Measurements from ENCODE around the gene KIAA1958. TPM values are rescaled to one million over a fixed set of nuclear protein-coding genes. Genes with fewer than 3 reads are reported as not detected.
"Not testable (repeated sequence)": the region's sequence is repeated elsewhere in the genome, so short reads cannot be mapped to it uniquely, and the experiment has no call there.

Gene KIAA1958
- total and polyA plus RNA-seq, 2 donors (not counting 1 experiment from before 2014, with no cell fraction given) = 2.4 to 15.3 TPM

DNA sequence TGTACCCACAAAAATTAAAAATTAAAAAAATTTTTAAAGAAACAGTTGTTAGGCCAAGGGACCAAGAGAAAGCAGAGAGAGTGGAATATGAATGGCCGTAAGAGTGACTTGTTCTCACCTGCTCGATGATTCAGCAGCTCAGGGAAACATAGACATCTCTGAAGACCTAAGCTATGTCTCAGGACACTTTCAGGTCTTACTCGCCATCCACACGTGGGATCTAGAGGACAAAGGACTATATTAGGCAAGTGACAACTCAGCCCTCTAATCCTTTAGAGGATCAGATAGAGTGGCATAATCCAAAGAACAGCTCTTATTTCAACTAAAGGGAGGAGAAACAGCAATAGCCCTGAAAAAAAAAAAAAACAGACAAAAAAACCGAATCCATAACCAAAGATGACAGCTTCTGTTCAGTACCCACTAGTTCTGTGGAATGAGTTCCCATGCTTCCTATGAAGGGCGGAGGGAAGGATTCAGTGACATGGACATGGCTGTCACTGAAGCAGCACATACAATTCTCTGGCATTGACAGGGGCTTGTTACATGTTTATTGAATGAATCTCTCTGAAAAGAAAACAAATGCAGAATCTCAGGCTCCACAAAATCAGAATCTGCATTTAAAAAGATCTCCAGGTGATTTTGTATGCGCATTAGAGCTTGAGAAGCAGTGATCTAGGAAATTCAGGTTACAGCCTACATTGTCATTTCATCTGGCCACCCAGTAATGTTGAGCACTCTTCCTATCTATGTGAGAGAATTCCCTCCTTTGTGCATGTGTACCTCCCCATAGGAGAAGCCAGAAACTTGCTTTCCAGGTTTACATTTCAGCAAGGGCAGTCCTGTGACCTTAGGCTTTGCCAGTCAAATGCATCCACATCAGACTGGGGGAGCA lies 96.0 kb downstream of the KIAA1958 start:
- no peaks in the 10 kb centered on the region for H3K9me3 Mint-ChIP-seq (ENCODE audit: insufficient read depth)
- no peak overlapping the region for H3K4me3 Mint-ChIP-seq
- H3K4me3 ChIP-seq (ENCODE audit: control extremely low read depth in 1 of 5, extremely low read depth in 1 of 5, insufficient read depth in 1 of 5, low read depth in 2 of 5, low read length in 4 of 5) = no peak overlapping the region
- H3K4me1 ChIP-seq (ENCODE audit: control insufficient read depth in 2 of 2, insufficient read depth in 2 of 2, low read length in 2 of 2) = no peaks in the 10 kb centered on the region
- H3K27ac ChIP-seq (ENCODE audit: low read length in 2 of 2) = no peak overlapping the region
- intact Hi-C loops (cut with micrococcal nuclease) = no loop called here
- H2AFZ ChIP-seq (ENCODE audit: insufficient read depth, low read depth, low read length, poor library complexity, severe bottlenecking) = no peak overlapping the region
- TF ChIP-seq, protein P1, sequence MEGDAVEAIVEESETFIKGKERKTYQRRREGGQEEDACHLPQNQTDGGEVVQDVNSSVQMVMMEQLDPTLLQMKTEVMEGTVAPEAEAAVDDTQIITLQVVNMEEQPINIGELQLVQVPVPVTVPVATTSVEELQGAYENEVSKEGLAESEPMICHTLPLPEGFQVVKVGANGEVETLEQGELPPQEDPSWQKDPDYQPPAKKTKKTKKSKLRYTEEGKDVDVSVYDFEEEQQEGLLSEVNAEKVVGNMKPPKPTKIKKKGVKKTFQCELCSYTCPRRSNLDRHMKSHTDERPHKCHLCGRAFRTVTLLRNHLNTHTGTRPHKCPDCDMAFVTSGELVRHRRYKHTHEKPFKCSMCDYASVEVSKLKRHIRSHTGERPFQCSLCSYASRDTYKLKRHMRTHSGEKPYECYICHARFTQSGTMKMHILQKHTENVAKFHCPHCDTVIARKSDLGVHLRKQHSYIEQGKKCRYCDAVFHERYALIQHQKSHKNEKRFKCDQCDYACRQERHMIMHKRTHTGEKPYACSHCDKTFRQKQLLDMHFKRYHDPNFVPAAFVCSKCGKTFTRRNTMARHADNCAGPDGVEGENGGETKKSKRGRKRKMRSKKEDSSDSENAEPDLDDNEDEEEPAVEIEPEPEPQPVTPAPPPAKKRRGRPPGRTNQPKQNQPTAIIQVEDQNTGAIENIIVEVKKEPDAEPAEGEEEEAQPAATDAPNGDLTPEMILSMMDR (IDR thresholded peaks at IDR 0.05) = no peak
- TF ChIP-seq EZH2 (IDR thresholded peaks at IDR 0.05; ENCODE audit: borderline replicate concordance, insufficient read depth, low read depth, low read length, poor library complexity, severe bottlenecking) = no peak
- no peaks in the 10 kb centered on the region for H3K36me3 ChIP-seq (replicated peaks in 1 of 2; ENCODE audit: control extremely low read depth in 1 of 2, control insufficient read depth in 1 of 2, extremely low read depth in 1 of 2, insufficient read depth in 2 of 2, low read length in 1 of 2)
- 100% methylated on average over 1 of the region's 7 CpGs for WGBS (ENCODE audit: insufficient coverage)
- H3K9me3 ChIP-seq (ENCODE audit: control extremely low read depth in 1 of 3, control insufficient read depth in 2 of 3, insufficient read depth in 1 of 3, low read length in 2 of 3) = no peaks in the 10 kb centered on the region
- H3K4me1 Mint-ChIP-seq = no peaks in the 10 kb centered on the region
- no peaks in the 10 kb centered on the region for H3K27me3 ChIP-seq (replicated peaks in 1 of 4; ENCODE audit: control extremely low read depth in 1 of 4, control insufficient read depth in 3 of 4, insufficient read depth in 4 of 4, low read length in 3 of 4)
- no peaks in the 10 kb centered on the region for H3K27me3 Mint-ChIP-seq
- no peak for ATAC-seq (ENCODE audit: low read depth)
- ChIA-PET CTCF (no interaction called here), POLR2A (no interaction called here)
- no peaks in the 10 kb centered on the region for H3K79me2 ChIP-seq (ENCODE audit: control insufficient read depth, insufficient read depth, low read length)
- no peaks in the 10 kb centered on the region for H4K20me1 ChIP-seq (ENCODE audit: control insufficient read depth, insufficient read depth, low read length, poor library complexity, severe bottlenecking)
- no peak overlapping the region for H3K9ac ChIP-seq (ENCODE audit: low read length)
- no peak overlapping the region for H3K27ac Mint-ChIP-seq
- H3K4me2 ChIP-seq (replicated peaks; ENCODE audit: low read depth, low read length, poor library complexity, severe bottlenecking) = no peak overlapping the region
- no peak for DNase-seq

DNA sequence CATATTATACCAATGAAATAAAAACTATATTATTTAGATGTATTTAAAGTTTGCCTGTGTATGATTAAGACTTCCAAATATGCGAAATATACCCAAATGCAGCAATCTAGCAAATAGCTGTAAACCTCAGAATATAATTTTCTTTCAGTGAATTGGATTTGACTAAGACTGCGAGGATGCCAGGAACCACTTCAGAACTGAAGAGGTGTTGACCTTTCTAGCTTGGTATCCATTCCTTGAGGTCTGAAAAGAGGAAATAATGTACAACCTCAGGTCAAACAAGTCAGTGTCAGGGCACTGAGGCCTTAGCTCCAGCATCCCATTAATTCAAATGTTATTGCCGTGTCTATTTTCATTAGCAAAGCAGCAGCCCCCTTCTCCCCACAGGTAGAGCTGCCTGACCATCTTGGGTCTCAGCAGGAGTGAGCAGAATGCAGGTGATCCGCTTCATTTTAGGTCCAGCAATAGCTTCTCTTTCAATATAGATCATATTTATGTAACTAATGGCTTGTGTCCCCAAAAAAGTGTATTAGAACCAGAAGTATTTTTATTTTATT lies 100.0 kb downstream of the KIAA1958 start:
- CTCF ChIA-PET = no interaction called here
- WGBS (ENCODE audit: insufficient coverage) = 90% methylated on average over 2 of the region's 4 CpGs
- Mint-ChIP-seq H3K9me3 (ENCODE audit: insufficient read depth) (no peaks in the 10 kb centered on the region), H3K27ac (no peak overlapping the region), H3K4me1 (no peaks in the 10 kb centered on the region), H3K4me3 (no peak overlapping the region), H3K27me3 (no peaks in the 10 kb centered on the region)
- no peaks in the 10 kb centered on the region for H3K9me3 ChIP-seq (ENCODE audit: control extremely low read depth in 1 of 3, control insufficient read depth in 2 of 3, insufficient read depth in 1 of 3, low read length in 2 of 3)
- H3K79me2 ChIP-seq (ENCODE audit: control insufficient read depth, insufficient read depth, low read length) = no peaks in the 10 kb centered on the region
- H3K4me3 ChIP-seq (ENCODE audit: control extremely low read depth in 1 of 5, extremely low read depth in 1 of 5, insufficient read depth in 1 of 5, low read depth in 2 of 5, low read length in 4 of 5) = no peak overlapping the region
- no peak overlapping the region for H2AFZ ChIP-seq (ENCODE audit: insufficient read depth, low read depth, low read length, poor library complexity, severe bottlenecking)
- DNase-seq (no peak), ATAC-seq (ENCODE audit: low read depth) (no peak)
- POLR2A ChIA-PET = no interaction called here
- H3K4me2 ChIP-seq (replicated peaks; ENCODE audit: low read depth, low read length, poor library complexity, severe bottlenecking) = no peak overlapping the region
- H3K27me3 ChIP-seq (replicated peaks in 1 of 4; ENCODE audit: control extremely low read depth in 1 of 4, control insufficient read depth in 3 of 4, insufficient read depth in 4 of 4, low read length in 3 of 4) = no peaks in the 10 kb centered on the region
- no peaks in the 10 kb centered on the region for H4K20me1 ChIP-seq (ENCODE audit: control insufficient read depth, insufficient read depth, low read length, poor library complexity, severe bottlenecking)
- TF ChIP-seq, protein P1 (IDR thresholded peaks at IDR 0.05) = no peak
- TF ChIP-seq EZH2 (IDR thresholded peaks at IDR 0.05; ENCODE audit: borderline replicate concordance, insufficient read depth, low read depth, low read length, poor library complexity, severe bottlenecking) = no peak
- H3K9ac ChIP-seq (ENCODE audit: low read length) = no peak overlapping the region
- H3K36me3 ChIP-seq (replicated peaks in 1 of 2; ENCODE audit: control extremely low read depth in 1 of 2, control insufficient read depth in 1 of 2, extremely low read depth in 1 of 2, insufficient read depth in 2 of 2, low read length in 1 of 2) = no peaks in the 10 kb centered on the region
- intact Hi-C loops (cut with micrococcal nuclease) = no loop called here
- H3K4me1 ChIP-seq (ENCODE audit: control insufficient read depth in 2 of 2, insufficient read depth in 2 of 2, low read length in 2 of 2) = no peaks in the 10 kb centered on the region
- H3K27ac ChIP-seq (ENCODE audit: low read length in 2 of 2) = no peak overlapping the region

DNA sequence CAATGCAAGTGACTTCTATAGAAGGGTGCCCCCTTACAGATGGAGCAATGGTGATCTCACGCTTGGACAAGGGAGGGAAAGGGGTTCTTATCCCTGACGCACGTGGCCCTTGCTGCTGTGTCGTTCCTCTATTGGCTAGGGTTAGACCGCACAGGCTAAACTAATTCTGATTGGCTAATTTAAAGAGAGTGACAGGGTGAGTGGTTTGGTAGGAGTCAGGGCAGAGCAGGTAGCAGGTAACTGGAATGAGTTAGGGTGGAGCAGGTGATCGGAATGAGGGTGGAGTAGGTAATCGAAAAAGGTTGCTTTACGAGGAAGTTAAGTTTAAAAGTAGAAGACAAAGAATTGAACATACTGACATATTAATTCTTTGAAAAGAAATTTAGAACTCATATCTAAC lies 105.2 kb downstream of the KIAA1958 start:
- H3K4me3 ChIP-seq (ENCODE audit: control extremely low read depth in 1 of 5, extremely low read depth in 1 of 5, insufficient read depth in 1 of 5, low read depth in 2 of 5, low read length in 4 of 5); H3K4me3 Mint-ChIP-seq; CTCF ChIA-PET; H3K4me2 ChIP-seq (replicated peaks; ENCODE audit: low read depth, low read length, poor library complexity, severe bottlenecking); H2AFZ ChIP-seq (ENCODE audit: insufficient read depth, low read depth, low read length, poor library complexity, severe bottlenecking); ATAC-seq (ENCODE audit: low read depth); H3K27me3 ChIP-seq (replicated peaks in 1 of 4; ENCODE audit: control extremely low read depth in 1 of 4, control insufficient read depth in 3 of 4, insufficient read depth in 4 of 4, low read length in 3 of 4); H4K20me1 ChIP-seq (ENCODE audit: control insufficient read depth, insufficient read depth, low read length, poor library complexity, severe bottlenecking); H3K4me1 Mint-ChIP-seq; H3K27ac Mint-ChIP-seq; DNase-seq; H3K36me3 ChIP-seq (replicated peaks in 1 of 2; ENCODE audit: control extremely low read depth in 1 of 2, control insufficient read depth in 1 of 2, extremely low read depth in 1 of 2, insufficient read depth in 2 of 2, low read length in 1 of 2); H3K9me3 ChIP-seq (ENCODE audit: control extremely low read depth in 1 of 3, control insufficient read depth in 2 of 3, insufficient read depth in 1 of 3, low read length in 2 of 3); H3K79me2 ChIP-seq (ENCODE audit: control insufficient read depth, insufficient read depth, low read length); H3K4me1 ChIP-seq (ENCODE audit: control insufficient read depth in 2 of 2, insufficient read depth in 2 of 2, low read length in 2 of 2); H3K9me3 Mint-ChIP-seq (ENCODE audit: insufficient read depth); H3K27ac ChIP-seq (ENCODE audit: low read length in 2 of 2); POLR2A ChIA-PET; H3K27me3 Mint-ChIP-seq; H3K9ac ChIP-seq (ENCODE audit: low read length); intact Hi-C loops (cut with micrococcal nuclease): not testable (repeated sequence)
- 98% methylated on average over 5 of the region's 8 CpGs for WGBS (ENCODE audit: insufficient coverage)
